ENCODE results near the gene POLR3B.
"Not testable (repeated sequence)": the region's sequence is repeated elsewhere in the genome, so short reads cannot be mapped to it uniquely, and the experiment has no call there.

Gene POLR3B

DNA sequence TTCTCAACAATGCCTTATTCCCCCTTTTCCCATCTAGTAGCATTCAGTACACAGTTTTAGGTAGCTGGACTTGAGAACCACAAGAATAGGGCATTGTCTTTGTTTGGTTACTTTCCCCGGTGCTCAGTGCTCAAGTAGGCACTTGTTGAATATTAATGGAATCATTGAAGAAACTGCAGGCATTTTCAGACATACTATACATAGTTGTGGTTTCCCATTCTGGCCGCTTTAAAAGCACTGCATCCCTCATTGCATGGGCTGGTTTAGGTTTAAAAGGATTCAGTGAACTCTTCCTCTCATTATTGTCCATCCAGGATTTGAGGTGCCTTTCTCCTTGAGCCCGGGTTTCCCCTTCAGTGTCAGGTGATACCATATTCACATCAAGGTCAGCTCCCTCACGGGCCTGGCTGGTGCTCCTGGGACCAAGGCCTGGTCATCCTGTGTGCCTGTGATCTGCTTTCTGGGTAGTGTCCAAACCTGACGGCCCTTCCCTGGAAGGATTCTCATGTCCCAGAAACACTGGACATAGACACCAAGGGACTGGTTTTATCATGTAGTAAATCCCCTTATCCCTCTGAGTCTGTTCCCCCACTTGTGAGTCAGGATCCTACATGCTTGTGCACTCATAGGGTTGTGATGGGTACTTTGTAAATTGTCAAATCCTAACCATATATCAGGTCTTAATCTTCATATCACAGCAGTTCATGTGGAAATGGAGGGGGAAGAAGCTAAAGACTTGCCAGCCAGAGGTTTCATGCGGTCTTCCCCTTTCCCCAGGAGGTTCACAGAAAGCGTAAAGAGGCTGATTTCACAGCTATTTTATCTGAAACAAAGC lies 47.7 kb upstream of the POLR3B start:
- Histone ChIP-seq H4K20me1 (ENCODE audit: control insufficient read depth, insufficient read depth, low read depth, low read length) (no peaks in the 10 kb centered on the region), H3K9me2 (replicated peaks; ENCODE audit: control insufficient read depth, low read length) (no peaks in the 10 kb centered on the region), H3K36me3 (ENCODE audit: control insufficient read depth, low read length) (no peaks in the 10 kb centered on the region), H3K9me3 (ENCODE audit: control insufficient read depth, insufficient read depth, low read length) (no peaks in the 10 kb centered on the region), H3K4me2 (ENCODE audit: low read length) (no peak overlapping the region), H3K4me3 (ENCODE audit: low read length) (no peak overlapping the region), H3K4me1 (ENCODE audit: control insufficient read depth, low read length) (peaks cover 13% of the 10 kb centered on the region), H3K79me2 (ENCODE audit: control insufficient read depth, low read length) (no peaks in the 10 kb centered on the region), H3K27me3 (ENCODE audit: control insufficient read depth, low read length) (peaks cover 5% of the 10 kb centered on the region), H3F3A (ENCODE audit: control insufficient read depth, insufficient read depth) (no peaks in the 10 kb centered on the region), H3K27ac (ENCODE audit: low read depth, low read length) (no peak overlapping the region)
- TF ChIP-seq EZH2phosphoT487 (IDR thresholded peaks at IDR 0.05; ENCODE audit: borderline replicate concordance, low read length) = no peak
- TF ChIP-seq, protein P1, sequence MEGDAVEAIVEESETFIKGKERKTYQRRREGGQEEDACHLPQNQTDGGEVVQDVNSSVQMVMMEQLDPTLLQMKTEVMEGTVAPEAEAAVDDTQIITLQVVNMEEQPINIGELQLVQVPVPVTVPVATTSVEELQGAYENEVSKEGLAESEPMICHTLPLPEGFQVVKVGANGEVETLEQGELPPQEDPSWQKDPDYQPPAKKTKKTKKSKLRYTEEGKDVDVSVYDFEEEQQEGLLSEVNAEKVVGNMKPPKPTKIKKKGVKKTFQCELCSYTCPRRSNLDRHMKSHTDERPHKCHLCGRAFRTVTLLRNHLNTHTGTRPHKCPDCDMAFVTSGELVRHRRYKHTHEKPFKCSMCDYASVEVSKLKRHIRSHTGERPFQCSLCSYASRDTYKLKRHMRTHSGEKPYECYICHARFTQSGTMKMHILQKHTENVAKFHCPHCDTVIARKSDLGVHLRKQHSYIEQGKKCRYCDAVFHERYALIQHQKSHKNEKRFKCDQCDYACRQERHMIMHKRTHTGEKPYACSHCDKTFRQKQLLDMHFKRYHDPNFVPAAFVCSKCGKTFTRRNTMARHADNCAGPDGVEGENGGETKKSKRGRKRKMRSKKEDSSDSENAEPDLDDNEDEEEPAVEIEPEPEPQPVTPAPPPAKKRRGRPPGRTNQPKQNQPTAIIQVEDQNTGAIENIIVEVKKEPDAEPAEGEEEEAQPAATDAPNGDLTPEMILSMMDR (IDR thresholded peaks at IDR 0.05; ENCODE audit: low read depth, low read length, poor library complexity, severe bottlenecking) = no peak

DNA sequence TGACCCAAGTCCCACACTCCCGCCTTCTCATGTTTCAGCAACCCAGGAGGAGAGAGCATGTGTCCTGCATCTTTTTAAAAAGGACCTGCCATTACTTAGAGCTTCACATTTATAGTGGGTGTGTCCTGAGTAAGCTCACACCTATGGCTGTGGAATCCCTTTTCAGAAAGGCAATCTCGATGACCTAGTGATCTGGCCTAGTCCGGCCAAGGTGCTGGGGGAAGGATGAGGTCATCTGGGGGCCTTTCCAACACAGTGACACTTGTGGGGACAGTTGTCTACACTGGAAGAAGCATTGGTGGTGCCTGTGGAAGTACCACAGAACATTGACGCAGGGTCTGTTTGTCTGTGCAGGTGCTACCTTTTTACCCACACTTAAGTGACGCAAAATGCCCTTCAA lies 46.9 kb upstream of the POLR3B start:
- no peak overlapping the region for H3K4me2 ChIP-seq (ENCODE audit: low read length)
- TF ChIP-seq EZH2phosphoT487 (IDR thresholded peaks at IDR 0.05; ENCODE audit: borderline replicate concordance, low read length) = no peak
- TF ChIP-seq, protein P1 (IDR thresholded peaks at IDR 0.05; ENCODE audit: low read depth, low read length, poor library complexity, severe bottlenecking) = no peak
- no peak overlapping the region for H3K27ac ChIP-seq (ENCODE audit: low read depth, low read length)
- no peaks in the 10 kb centered on the region for H3K9me3 ChIP-seq (ENCODE audit: control insufficient read depth, insufficient read depth, low read length)
- H3K27me3 ChIP-seq (ENCODE audit: control insufficient read depth, low read length) = peaks cover 5% of the 10 kb centered on the region
- no peaks in the 10 kb centered on the region for H3K9me2 ChIP-seq (replicated peaks; ENCODE audit: control insufficient read depth, low read length)
- H3K4me1 ChIP-seq (ENCODE audit: control insufficient read depth, low read length) = peaks cover 13% of the 10 kb centered on the region
- no peaks in the 10 kb centered on the region; the same call in 1 of the 2 replicates for H4K20me1 ChIP-seq (ENCODE audit: control insufficient read depth, insufficient read depth, low read depth, low read length)
- no peaks in the 10 kb centered on the region for H3K36me3 ChIP-seq (ENCODE audit: control insufficient read depth, low read length)
- H3K79me2 ChIP-seq (ENCODE audit: control insufficient read depth, low read length) = no peaks in the 10 kb centered on the region
- H3K4me3 ChIP-seq (ENCODE audit: low read length) = no peak overlapping the region
- no peaks in the 10 kb centered on the region for H3F3A ChIP-seq (ENCODE audit: control insufficient read depth, insufficient read depth)

DNA sequence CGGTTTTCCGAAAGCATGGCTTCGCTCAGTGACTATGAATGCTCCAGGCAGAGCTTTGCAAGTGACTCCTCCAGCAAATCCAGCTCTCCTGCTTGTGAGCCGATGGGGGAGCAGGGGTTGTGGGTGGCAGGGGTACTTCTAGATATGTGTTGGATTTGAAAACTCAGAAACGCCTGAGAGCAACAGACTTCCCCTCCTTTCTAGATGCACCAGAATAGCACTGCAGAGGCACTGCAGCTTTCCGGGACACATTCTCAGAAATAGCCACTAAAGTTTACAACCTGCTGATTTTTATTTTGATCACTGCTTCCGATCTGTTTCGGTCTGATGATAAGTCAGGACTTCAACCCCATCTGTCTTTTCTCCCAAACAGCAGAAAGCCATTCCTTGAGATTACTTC lies 46.4 kb upstream of the POLR3B start:
- H3K4me1 ChIP-seq (ENCODE audit: control insufficient read depth, low read length) = peaks cover 13% of the 10 kb centered on the region
- no peak overlapping the region for H3K4me3 ChIP-seq (ENCODE audit: low read length)
- no peaks in the 10 kb centered on the region for H3K9me2 ChIP-seq (replicated peaks; ENCODE audit: control insufficient read depth, low read length)
- H3K9me3 ChIP-seq (ENCODE audit: control insufficient read depth, insufficient read depth, low read length) = no peaks in the 10 kb centered on the region
- no peaks in the 10 kb centered on the region for H3F3A ChIP-seq (ENCODE audit: control insufficient read depth, insufficient read depth)
- H4K20me1 ChIP-seq (ENCODE audit: control insufficient read depth, insufficient read depth, low read depth, low read length) = no peaks in the 10 kb centered on the region; the same call in 1 of the 2 replicates
- H3K79me2 ChIP-seq (ENCODE audit: control insufficient read depth, low read length) = no peaks in the 10 kb centered on the region
- peak overlapping the region; percentile 23 for H3K4me2 ChIP-seq (ENCODE audit: low read length)
- TF ChIP-seq, protein P1 (IDR thresholded peaks at IDR 0.05; ENCODE audit: low read depth, low read length, poor library complexity, severe bottlenecking) = no peak
- no peak for TF ChIP-seq EZH2phosphoT487 (IDR thresholded peaks at IDR 0.05; ENCODE audit: borderline replicate concordance, low read length)
- H3K27ac ChIP-seq (ENCODE audit: low read depth, low read length) = no peak overlapping the region
- peaks cover 5% of the 10 kb centered on the region for H3K27me3 ChIP-seq (ENCODE audit: control insufficient read depth, low read length)
- H3K36me3 ChIP-seq (ENCODE audit: control insufficient read depth, low read length) = no peaks in the 10 kb centered on the region

DNA sequence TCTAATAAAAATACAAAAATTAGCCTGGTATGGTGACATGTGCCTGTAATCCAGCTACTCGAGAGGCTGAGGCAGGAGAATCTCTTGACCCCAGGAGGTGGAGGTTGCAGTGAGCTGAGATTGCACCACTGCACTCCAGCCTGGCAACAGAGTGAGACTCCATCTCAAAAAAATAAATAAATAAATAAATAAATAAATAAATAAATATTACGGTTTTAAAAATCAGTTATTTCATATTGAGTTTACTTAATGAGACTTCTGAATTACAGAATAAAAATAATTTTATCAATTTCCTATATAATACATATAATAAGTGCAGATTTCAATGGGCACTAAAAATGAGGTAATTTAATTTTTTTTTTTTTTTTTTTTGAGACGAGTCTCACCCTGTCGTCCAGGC lies 44.1 kb upstream of the POLR3B start:
- not testable (repeated sequence) for H3K27me3 ChIP-seq (ENCODE audit: control insufficient read depth, low read length); H3K9me2 ChIP-seq (replicated peaks; ENCODE audit: control insufficient read depth, low read length); H3K27ac ChIP-seq (ENCODE audit: low read depth, low read length); H3K36me3 ChIP-seq (ENCODE audit: control insufficient read depth, low read length); H3F3A ChIP-seq (ENCODE audit: control insufficient read depth, insufficient read depth); H3K79me2 ChIP-seq (ENCODE audit: control insufficient read depth, low read length); H3K4me2 ChIP-seq (ENCODE audit: low read length); H3K4me3 ChIP-seq (ENCODE audit: low read length); H3K9me3 ChIP-seq (ENCODE audit: control insufficient read depth, insufficient read depth, low read length); H4K20me1 ChIP-seq (ENCODE audit: control insufficient read depth, insufficient read depth, low read depth, low read length)
- peaks cover 13% of the 10 kb centered on the region for H3K4me1 ChIP-seq (ENCODE audit: control insufficient read depth, low read length)

All from DOHH2 (cell line).